NCI-H1105 treated with DMSO at 0.1 percent for 48 hours (cell line): Measurements from ENCODE around the gene BCL11A.

ENCODE experiments used
- DNase-seq: peaks from one replicate; lab custom pipeline; 2025; lab: John Stamatoyannopoulos, UW

The BCL11A gene

GRCh38 chr2:60525899-60526298 lies 27.6 kb downstream of the BCL11A start:
- DNase-seq = no peak

GRCh38 chr2:60524874-60525273 lies 28.6 kb downstream of the BCL11A start:
- no peak for DNase-seq

GRCh38 chr2:60523963-60524362 lies 29.5 kb downstream of the BCL11A start:
- no peak for DNase-seq

- DNase-seq = no peak
These were observed 31.0 kb downstream of the BCL11A start for GRCh38 chr2:60522462-60522861.

- DNase-seq = no peak
These were observed 31.8 kb downstream of the BCL11A start for GRCh38 chr2:60521626-60522025.

- no peak for DNase-seq
These were observed 32.4 kb downstream of the BCL11A start for GRCh38 chr2:60520917-60521539.

- DNase-seq = no peak
These were observed 33.1 kb downstream of the BCL11A start for GRCh38 chr2:60520151-60520876.

- no peak for DNase-seq
These were observed 34.1 kb downstream of the BCL11A start for GRCh38 chr2:60519231-60519863.

- no peak for DNase-seq
These were observed 34.9 kb downstream of the BCL11A start for GRCh38 chr2:60518567-60518966.

- no peak for DNase-seq
These were observed 36.0 kb downstream of the BCL11A start for GRCh38 chr2:60517446-60517845.

- DNase-seq = no peak
These were observed 36.6 kb downstream of the BCL11A start for GRCh38 chr2:60516826-60517225.

- DNase-seq = no peak
These were observed 37.1 kb downstream of the BCL11A start for GRCh38 chr2:60516383-60516811.

GRCh38 chr2:60515721-60516226 lies 37.7 kb downstream of the BCL11A start:
- DNase-seq = no peak

GRCh38 chr2:60513996-60514395 lies 39.5 kb downstream of the BCL11A start:
- no peak for DNase-seq

- no peak for DNase-seq
These were observed 40.3 kb downstream of the BCL11A start for GRCh38 chr2:60513191-60513590.

GRCh38 chr2:60512641-60513040 lies 40.8 kb downstream of the BCL11A start:
- DNase-seq = no peak

- no peak for DNase-seq
These were observed 41.3 kb downstream of the BCL11A start for GRCh38 chr2:60512062-60512622.

GRCh38 chr2:60510713-60511112 lies 42.7 kb downstream of the BCL11A start:
- DNase-seq = peak; percentile 51

- no peak for DNase-seq
These were observed 44.4 kb downstream of the BCL11A start for GRCh38 chr2:60509066-60509465.

GRCh38 chr2:60508339-60508917 lies 45.0 kb downstream of the BCL11A start:
- no peak for DNase-seq

GRCh38 chr2:60507211-60507965 lies 46.1 kb downstream of the BCL11A start:
- no peak for DNase-seq

- no peak for DNase-seq
These were observed 47.6 kb downstream of the BCL11A start for GRCh38 chr2:60505880-60506260.
